A549 (cell line): ENCODE results near the gene MACF1. TPM values are rescaled to one million over a fixed set of nuclear protein-coding genes. Genes with fewer than 3 reads are reported as not detected.

Source experiments
- ATAC-seq, 2 experiments: fragments of 200-7000 bp in 1 of 2; fragments of >200 bp in 1 of 2; cut with Nextera tagmentation in 1 of 2; cut with Tn5 transposase in 1 of 2; 3 replicates each; pipeline versions ENCODE4 v1.8.0 to v1.9.1; 2018 to 2020; ENCODE audit warnings: mild to moderate bottlenecking in 1 of 2, moderate library complexity in 1 of 2
- CTCF ChIA-PET: fragments of 300-600 bp; sonication (Branson Sonifier 250); formaldehyde crosslinking; extraction: SDS; loops from one replicate; lab custom pipeline; 2021; ENCODE audit warnings: antibody characterized with exemption, inconsistent platforms; lab: Yijun Ruan, JAX
- POLR2A ChIA-PET: fragments of 350-600 bp; formaldehyde crosslinking; extraction: SDS; loops from one replicate; lab custom pipeline; 2021; ENCODE audit warnings: antibody characterized with exemption, inconsistent platforms; lab: Yijun Ruan, JAX
- DNase-seq, 2 experiments: peaks; one replicate each; pipeline versions ENCODE4 v3.0.0 to v3.0.0-alpha.2; 2011 to 2016; ENCODE audit warnings: low read depth in 1 of 2, low spot score in 1 of 2
- FAIRE-seq: peaks from 2 replicates; lab custom pipeline; 2011; peaks lifted over from hg19 to GRCh38; lab: Jason Lieb, UNC
- H3K27ac ChIP-seq, 2 experiments: fragments of >200 bp; sonication (Bioruptor Twin); formaldehyde crosslinking; 3 replicates each; pipeline ENCODE4 v1.5.1; 2016 to 2017
- H3K4me1 ChIP-seq: fragments of >200 bp; sonication (Bioruptor Twin); formaldehyde crosslinking; 3 replicates; pipeline ENCODE4 v1.6.1; 2016
- H3K4me2 ChIP-seq: fragments of >200 bp; sonication (Bioruptor Twin); formaldehyde crosslinking; 3 replicates; pipeline ENCODE4 v1.6.1; 2016
- H3K4me3 ChIP-seq: fragments of >200 bp; sonication (Bioruptor Twin); formaldehyde crosslinking; 3 replicates; pipeline ENCODE4 v1.5.1; 2016
- H3K9me3 ChIP-seq: fragments of >200 bp; sonication (Bioruptor Twin); formaldehyde crosslinking; 3 replicates; pipeline ENCODE4 v1.6.1; 2016
- BCL3 ChIP-seq: fragments of >200 bp; sonication (Bioruptor Twin); formaldehyde crosslinking; IDR thresholded peaks from 3 replicates; pipeline ENCODE4 v1.6.1; 2016
- BHLHE40 ChIP-seq: IDR thresholded peaks from 2 replicates; pipeline ENCODE4 v1.6.1; 2012; ENCODE audit warnings: low read depth, low read length, inconsistent platforms
- E2F6 ChIP-seq: IDR thresholded peaks from 2 replicates; pipeline ENCODE4 v1.6.1; 2012; ENCODE audit warnings: low read depth, borderline replicate concordance
- EHF ChIP-seq: fragments of 250-450 bp; sonication (Bioruptor Pico); IDR thresholded peaks from 2 replicates; pipeline ENCODE4 v1.5.0; 2020; ENCODE audit warnings: mild to moderate bottlenecking
- ELK1 ChIP-seq: fragments of 150-350 bp; IDR thresholded peaks from 2 replicates; pipeline ENCODE4 v1.6.1; 2014; ENCODE audit warnings: low read depth, mild to moderate bottlenecking, low read length
- EP300 ChIP-seq, 2 experiments: fragments of >200 bp; sonication (Bioruptor Twin); formaldehyde crosslinking; IDR thresholded peaks; 2 replicates in 1 of 2; 3 replicates in 1 of 2; pipeline ENCODE4 v1.6.1; 2016 to 2017
- FOSL2 ChIP-seq, 2 experiments: fragments of 450-650 bp in 1 of 2; fragments of >200 bp in 1 of 2; sonication (Bioruptor Twin) in 1 of 2; formaldehyde crosslinking; IDR thresholded peaks; 2 replicates each; pipeline versions ENCODE4 v1.5.0 to v1.6.1; 2016 to 2020; ENCODE audit warnings: mild to moderate bottlenecking in 1 of 2, moderate library complexity in 1 of 2
- GATA3 ChIP-seq: IDR thresholded peaks from 2 replicates; pipeline ENCODE4 v1.6.1; 2012; ENCODE audit warnings: borderline replicate concordance
- HES2 ChIP-seq: fragments of >200 bp; sonication (Bioruptor Twin); formaldehyde crosslinking; IDR thresholded peaks from 2 replicates; pipeline ENCODE4 v1.6.1; 2016
- HOXA7 ChIP-seq: fragments of 250-450 bp; sonication (Bioruptor Pico); IDR thresholded peaks from 2 replicates; pipeline ENCODE4 v1.5.0; 2020; ENCODE audit warnings: mild to moderate bottlenecking, moderate library complexity
- HOXB5 ChIP-seq: fragments of 250-450 bp; sonication (Bioruptor Pico); IDR thresholded peaks from 2 replicates; pipeline ENCODE4 v1.5.0; 2020; ENCODE audit warnings: mild to moderate bottlenecking, moderate library complexity
- JUN ChIP-seq, 2 experiments: fragments of >200 bp; sonication (Bioruptor Twin); formaldehyde crosslinking; IDR thresholded peaks; 2 replicates in 1 of 2; 3 replicates in 1 of 2; pipeline ENCODE4 v1.6.1; 2016 to 2017
- JUNB ChIP-seq: fragments of >200 bp; sonication (Bioruptor Twin); formaldehyde crosslinking; IDR thresholded peaks from 2 replicates; pipeline ENCODE4 v1.6.1; 2016
- KDM1A ChIP-seq: fragments of 200-600 bp; sonication (generic); IDR thresholded peaks from 2 replicates; pipeline ENCODE4 v1.6.1; 2016; ENCODE audit warnings: low read depth, mild to moderate bottlenecking
- KDM5A ChIP-seq: fragments of 200-600 bp; sonication (generic); IDR thresholded peaks from 2 replicates; pipeline ENCODE4 v1.6.1; 2016; ENCODE audit warnings: antibody characterized with exemption, mild to moderate bottlenecking
- MAFK ChIP-seq: fragments of 450-650 bp; IDR thresholded peaks from 2 replicates; pipeline ENCODE4 v1.6.1; 2014; ENCODE audit not compliant: partially characterized antibody
- MAX ChIP-seq: IDR thresholded peaks from 2 replicates; pipeline ENCODE4 v1.6.1; 2012
- MYC ChIP-seq: IDR thresholded peaks from 2 replicates; pipeline ENCODE4 v1.6.1; 2012; ENCODE audit warnings: mild to moderate bottlenecking, inconsistent platforms, low read length, improper control_type of control experiment, borderline replicate concordance
- NFE2L2 ChIP-seq: fragments of 150-350 bp; conservative IDR thresholded peaks from 2 replicates; pipeline ENCODE4 v1.6.1; 2014; ENCODE audit warnings: low read length
- NR3C1 ChIP-seq: fragments of >200 bp; sonication (Bioruptor Twin); formaldehyde crosslinking; IDR thresholded peaks from 3 replicates; pipeline ENCODE4 v1.6.1; 2017
- RAD21 ChIP-seq, 2 experiments: fragments of >200 bp in 1 of 2; sonication (Bioruptor Twin) in 1 of 2; formaldehyde crosslinking in 1 of 2; IDR thresholded peaks in 1 of 2; conservative IDR thresholded peaks in 1 of 2; 2 replicates in 1 of 2; 3 replicates in 1 of 2; pipeline ENCODE4 v1.6.1; 2012 to 2018; ENCODE audit warnings: inconsistent platforms in 1 of 2
- REST ChIP-seq: fragments of 200-600 bp; sonication (generic); IDR thresholded peaks from 2 replicates; pipeline ENCODE4 v1.6.1; 2016; ENCODE audit warnings: antibody characterized with exemption, mild to moderate bottlenecking, moderate library complexity
- RFX5 ChIP-seq: fragments of 450-650 bp; IDR thresholded peaks from 2 replicates; pipeline ENCODE4 v1.7.1; 2014; ENCODE audit warnings: antibody characterized with exemption, mild to moderate bottlenecking, moderate library complexity
- SREBF2 ChIP-seq: fragments of 450-650 bp; IDR thresholded peaks from 2 replicates; pipeline ENCODE4 v1.6.1; 2014; ENCODE audit warnings: mild to moderate bottlenecking, moderate library complexity
- USF2 ChIP-seq: fragments of 450-650 bp; IDR thresholded peaks from 2 replicates; pipeline ENCODE4 v1.6.1; 2014; ENCODE audit warnings: antibody characterized with exemption
- ZC3H11A ChIP-seq: fragments of 450-650 bp; IDR thresholded peaks from 2 replicates; pipeline ENCODE4 v1.6.1; 2014; ENCODE audit warnings: antibody characterized with exemption, mild to moderate bottlenecking
- WGBS: methylation state at CpG from one replicate; pipeline ENCODE4 v1.1.6; 2017; ENCODE audit errors: missing lambda C conversion rate; 5-methylcytosine and 5-hydroxymethylcytosine counted together
- polyA plus RNA-seq, 4 experiments: library from polyadenylated mRNA; depleted of rRNA in 3 of 4; stranded (reverse); fragments of >200 nt; fragmentation: RNase III in 1 of 4; extraction: RNeasy Plus Mini Kit Qiagen cat#74134 plus additional on column Dnase treatment in 1 of 4; gene quantifications; 2 replicates in 3 of 4; 3 replicates in 1 of 4; pipeline ENCODE4 v1.2.3, GENCODE V29; 2011 to 2017

Gene MACF1
- polyA plus RNA-seq, 2 of the 4 experiments (the other 2 are of a cell fraction), result 45.7 to 64.2 TPM

GRCh38 chr1:39182804-39183203 is 21.7 kb upstream of the MACF1 start:
- no peak for TF ChIP-seq JUN (IDR thresholded peaks at IDR 0.05)
- no peak for TF ChIP-seq SREBF2
- TF ChIP-seq RAD21 (conservative IDR thresholded peaks at IDR 0.05 in 1 of 2, IDR thresholded peaks at IDR 0.05 in 1 of 2), result no peak
- no peak for TF ChIP-seq FOSL2 (IDR thresholded peaks at IDR 0.05)
- no peak for TF ChIP-seq FOSL2 (CRISPR knock-in tag; IDR thresholded peaks at IDR 0.05)
- no peak for TF ChIP-seq BHLHE40
- TF ChIP-seq KDM1A, result no peak
- no peak for TF ChIP-seq MAX
- no peak for TF ChIP-seq ZC3H11A
- TF ChIP-seq REST, result no peak
- TF ChIP-seq EHF (CRISPR knock-in tag), result no peak
- no peak for TF ChIP-seq HOXA7 (CRISPR knock-in tag)
- TF ChIP-seq HOXB5, result no peak
- TF ChIP-seq NR3C1, result no peak
- no peak for TF ChIP-seq ELK1
- TF ChIP-seq JUNB, result no peak
- TF ChIP-seq E2F6, result no peak
- TF ChIP-seq KDM5A, result no peak
- TF ChIP-seq GATA3, result no peak
- no peak for TF ChIP-seq MAFK
- ChIA-PET POLR2A (no interaction called here), CTCF (interaction anchor here (1.2 to 3.2 kb wide), 5 partner anchors 9 to 154 kb away, joined by 3 to 22 read pairs (median 5); no protein-coding TSS in a partner anchor)
- Histone ChIP-seq H3K27ac (peak overlapping the region; percentile 86 to 94), H3K4me3 (no peak overlapping the region), H3K4me2 (peak overlapping the region; percentile 86), H3K9me3 (peaks cover 7% of the 10 kb centered on the region; the same call in 1 of the 3 replicates), H3K4me1 (peaks cover 80% of the 10 kb centered on the region)
- DNase-seq, result no peak
- no peak for ATAC-seq
- FAIRE-seq, result no peak
- WGBS, result 92% methylated on average over 2 of the region's 2 CpGs

GRCh38 chr1:39183503-39184353 is 20.8 kb upstream of the MACF1 start:
- DNase-seq, result peak; percentile 60 to 91
- H3K27ac ChIP-seq, result peak overlapping the region; percentile 86 to 94
- H3K4me1 ChIP-seq, result peaks cover 78% of the 10 kb centered on the region
- peaks cover 7% of the 10 kb centered on the region; the same call in 1 of the 3 replicates for H3K9me3 ChIP-seq
- peak; percentile 77 to 87 for ATAC-seq
- CTCF ChIA-PET, result interaction anchor here (0.8 to 3.2 kb wide), 13 partner anchors 8 to 423 kb away, joined by 3 to 22 read pairs (median 5); no protein-coding TSS in a partner anchor
- H3K4me3 ChIP-seq, result no peak overlapping the region
- POLR2A ChIA-PET, result interaction anchor here (0.9 kb wide), 1 partner anchor 78 kb away, joined by 3 read pairs; no protein-coding TSS in a partner anchor
- H3K4me2 ChIP-seq, result peak overlapping the region; percentile 86
- peak; percentile 68 for FAIRE-seq
- WGBS, result 13% methylated on average over 2 of the region's 4 CpGs
- TF ChIP-seq HES2, result peak; percentile 29; the same call in 1 of the 2 replicates
- peak; percentile 94 for TF ChIP-seq JUNB
- no peak for TF ChIP-seq SREBF2
- TF ChIP-seq ZC3H11A, result no peak
- no peak for TF ChIP-seq MYC
- no peak for TF ChIP-seq MAFK
- TF ChIP-seq USF2, result no peak
- no peak for TF ChIP-seq RFX5
- TF ChIP-seq BCL3, result peak; percentile 78; the same call in 1 of the 3 replicates
- TF ChIP-seq NR3C1, result no peak
- TF ChIP-seq BHLHE40, result no peak
- TF ChIP-seq NFE2L2, result no peak
- TF ChIP-seq E2F6, result no peak
- TF ChIP-seq JUN (IDR thresholded peaks at IDR 0.05), result peak; percentile 91; a peak in 4 of 5 replicates
- TF ChIP-seq FOSL2 (IDR thresholded peaks at IDR 0.05), result peak; percentile 88
- peak; percentile 94 for TF ChIP-seq FOSL2 (CRISPR knock-in tag; IDR thresholded peaks at IDR 0.05)
- TF ChIP-seq EP300 (IDR thresholded peaks at IDR 0.05), result peak; percentile 93 to 95; a peak in 4 of 5 replicates
